ENCODE results near the gene ARHGAP15. TPM values are rescaled to one million over a fixed set of nuclear protein-coding genes. Genes with fewer than 3 reads are reported as not detected.

ARHGAP15 gene
- total RNA-seq, 1 experiment from 2014 or later: not detected

DNA sequence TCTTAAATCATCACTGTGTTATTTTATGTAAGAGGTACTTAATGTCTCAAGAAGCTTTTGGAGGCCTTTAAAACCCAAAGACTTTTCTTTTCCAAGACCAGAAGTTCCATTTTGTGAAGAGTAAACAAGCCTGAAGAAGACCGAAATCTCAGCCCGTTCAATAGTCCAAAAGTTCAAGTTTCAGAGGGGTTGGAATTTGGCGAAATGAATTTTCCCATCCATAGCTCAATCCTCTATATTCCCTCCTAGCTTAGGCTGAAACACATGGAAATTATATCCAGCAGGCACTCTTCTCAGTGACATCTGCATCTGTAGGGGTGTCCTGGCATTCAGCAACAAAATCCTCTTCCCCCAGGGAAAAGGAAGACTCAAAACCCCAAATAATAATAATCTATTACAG lies 344.6 kb downstream of the ARHGAP15 start:
- no peak for DNase-seq
- Histone ChIP-seq H3K27me3 (ENCODE audit: insufficient read depth, low read depth) (no peaks in the 10 kb centered on the region), H3K4me1 (replicated peaks; ENCODE audit: insufficient read depth) (peaks cover 8% of the 10 kb centered on the region), H3K9me3 (ENCODE audit: insufficient read depth, low read depth) (peaks cover 5% of the 10 kb centered on the region; the same call in 1 of the 2 replicates), H3K4me2 (no peak overlapping the region; the same call in 1 of the 2 replicates), H4K20me1 (ENCODE audit: insufficient read depth) (no peaks in the 10 kb centered on the region), H3K79me2 (ENCODE audit: low read depth) (no peaks in the 10 kb centered on the region), H3F3A (ENCODE audit: insufficient read depth, low read depth) (no peaks in the 10 kb centered on the region), H3K36me3 (ENCODE audit: low read depth) (no peaks in the 10 kb centered on the region), H3K4me3 (no peak overlapping the region), H3K9me2 (ENCODE audit: insufficient read depth) (no peaks in the 10 kb centered on the region), H3K27ac (no peak overlapping the region), H2AFZ (no peak overlapping the region)
- BruUV-seq (replicated peaks): no TSS peak
- POLR2A ChIA-PET (ENCODE audit: unreplicated experiment): interaction anchor here (0.5 kb wide), 1 partner anchor 12 kb away, joined by 4 read pairs; no protein-coding TSS in a partner anchor
- CTCF ChIA-PET: no interaction called here
- intact Hi-C loops (cut with micrococcal nuclease; ENCODE audit: unreplicated experiment): no loop called here
- TF ChIP-seq EZH2 (IDR thresholded peaks at IDR 0.05; ENCODE audit: low read depth): no peak
- TF ChIP-seq, protein P1, sequence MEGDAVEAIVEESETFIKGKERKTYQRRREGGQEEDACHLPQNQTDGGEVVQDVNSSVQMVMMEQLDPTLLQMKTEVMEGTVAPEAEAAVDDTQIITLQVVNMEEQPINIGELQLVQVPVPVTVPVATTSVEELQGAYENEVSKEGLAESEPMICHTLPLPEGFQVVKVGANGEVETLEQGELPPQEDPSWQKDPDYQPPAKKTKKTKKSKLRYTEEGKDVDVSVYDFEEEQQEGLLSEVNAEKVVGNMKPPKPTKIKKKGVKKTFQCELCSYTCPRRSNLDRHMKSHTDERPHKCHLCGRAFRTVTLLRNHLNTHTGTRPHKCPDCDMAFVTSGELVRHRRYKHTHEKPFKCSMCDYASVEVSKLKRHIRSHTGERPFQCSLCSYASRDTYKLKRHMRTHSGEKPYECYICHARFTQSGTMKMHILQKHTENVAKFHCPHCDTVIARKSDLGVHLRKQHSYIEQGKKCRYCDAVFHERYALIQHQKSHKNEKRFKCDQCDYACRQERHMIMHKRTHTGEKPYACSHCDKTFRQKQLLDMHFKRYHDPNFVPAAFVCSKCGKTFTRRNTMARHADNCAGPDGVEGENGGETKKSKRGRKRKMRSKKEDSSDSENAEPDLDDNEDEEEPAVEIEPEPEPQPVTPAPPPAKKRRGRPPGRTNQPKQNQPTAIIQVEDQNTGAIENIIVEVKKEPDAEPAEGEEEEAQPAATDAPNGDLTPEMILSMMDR (conservative IDR thresholded peaks at IDR 0.05): no peak

DNA sequence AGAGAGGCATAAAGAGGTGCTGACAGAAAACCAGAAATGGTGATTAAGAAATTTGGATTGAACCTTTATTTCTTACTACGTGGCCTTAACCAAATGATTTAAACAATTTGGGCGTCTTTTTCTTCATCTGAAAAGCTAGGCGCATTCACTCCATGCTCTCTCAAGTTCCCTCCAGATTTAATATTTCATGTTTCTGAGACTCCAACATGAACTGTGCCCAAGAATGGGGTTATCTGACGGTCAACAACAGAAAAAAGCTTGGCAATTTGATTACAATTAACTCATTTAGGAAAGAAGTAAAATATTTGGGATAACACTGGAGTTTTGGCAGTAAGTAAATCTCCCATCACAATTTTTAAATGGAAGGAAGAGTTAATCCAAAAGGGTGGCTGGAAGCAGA lies 345.4 kb downstream of the ARHGAP15 start:
- no TSS peak for BruUV-seq (replicated peaks)
- intact Hi-C loops (cut with micrococcal nuclease; ENCODE audit: unreplicated experiment): no loop called here
- no peak overlapping the region for H3K27ac ChIP-seq

DNA sequence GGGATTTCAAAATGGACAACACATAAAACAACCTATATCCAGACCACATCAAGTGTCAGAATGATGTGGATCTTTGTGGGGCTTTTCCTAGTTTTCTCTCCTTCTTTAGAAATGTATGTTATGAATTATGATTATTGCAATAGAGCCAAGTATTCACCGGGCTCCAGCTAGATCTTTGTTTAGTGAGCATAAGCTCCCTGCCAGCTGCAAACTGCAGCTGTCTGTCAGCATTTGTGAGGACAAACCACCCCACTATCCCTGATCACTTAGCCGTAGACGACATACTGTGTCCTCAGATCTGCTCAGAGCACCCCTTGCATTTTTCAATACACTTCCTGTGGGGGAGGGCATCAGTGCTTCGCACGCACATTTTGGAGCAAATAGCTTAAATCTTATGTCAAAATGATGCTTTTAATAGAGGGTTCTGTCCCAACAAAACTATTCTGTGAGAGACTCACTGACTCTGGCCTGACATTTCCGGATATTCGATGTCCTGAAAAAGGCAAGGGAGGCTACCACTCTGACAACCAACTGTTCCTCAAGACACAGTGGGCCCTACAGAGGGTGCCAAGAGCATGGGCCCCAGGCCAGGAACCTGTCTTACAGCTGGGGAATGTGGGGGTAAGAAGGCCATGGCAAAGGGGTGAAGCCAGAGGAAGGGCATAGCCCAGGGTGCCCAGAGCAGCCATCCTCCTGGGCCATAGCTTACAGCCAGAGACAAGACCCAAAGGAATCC lies 346.0 kb downstream of the ARHGAP15 start:
- H3K27me3 ChIP-seq (ENCODE audit: insufficient read depth, low read depth): no peaks in the 10 kb centered on the region
- BruUV-seq (replicated peaks): no TSS peak
- intact Hi-C loops (cut with micrococcal nuclease; ENCODE audit: unreplicated experiment): no loop called here
- H3K36me3 ChIP-seq (ENCODE audit: low read depth): no peaks in the 10 kb centered on the region
- H3K27ac ChIP-seq: no peak overlapping the region
- peaks cover 5% of the 10 kb centered on the region; the same call in 1 of the 2 replicates for H3K9me3 ChIP-seq (ENCODE audit: insufficient read depth, low read depth)
- no peaks in the 10 kb centered on the region for H4K20me1 ChIP-seq (ENCODE audit: insufficient read depth)
- ChIA-PET POLR2A (ENCODE audit: unreplicated experiment) (interaction anchor here (0.6 kb wide), 1 partner anchor 407 kb away, joined by 8 read pairs; no protein-coding TSS in a partner anchor), CTCF (no interaction called here)
- no peak for DNase-seq
- no peaks in the 10 kb centered on the region for H3K79me2 ChIP-seq (ENCODE audit: low read depth)
- H3F3A ChIP-seq (ENCODE audit: insufficient read depth, low read depth): no peaks in the 10 kb centered on the region
- no peak overlapping the region for H3K4me3 ChIP-seq
- H3K4me2 ChIP-seq: no peak overlapping the region
- peaks cover 8% of the 10 kb centered on the region for H3K4me1 ChIP-seq (replicated peaks; ENCODE audit: insufficient read depth)
- H3K9me2 ChIP-seq (ENCODE audit: insufficient read depth): no peaks in the 10 kb centered on the region
- TF ChIP-seq, protein P1 (conservative IDR thresholded peaks at IDR 0.05): no peak
- no peak for TF ChIP-seq EZH2 (IDR thresholded peaks at IDR 0.05; ENCODE audit: low read depth)
- no peak overlapping the region for H2AFZ ChIP-seq

More for the DNA sequence above, 345.4 kb downstream of the ARHGAP15 start:
- Histone ChIP-seq H2AFZ (no peak overlapping the region), H3K79me2 (ENCODE audit: low read depth) (no peaks in the 10 kb centered on the region), H4K20me1 (ENCODE audit: insufficient read depth) (no peaks in the 10 kb centered on the region), H3K27me3 (ENCODE audit: insufficient read depth, low read depth) (no peaks in the 10 kb centered on the region), H3K4me3 (no peak overlapping the region), H3K9me2 (ENCODE audit: insufficient read depth) (no peaks in the 10 kb centered on the region), H3K36me3 (ENCODE audit: low read depth) (no peaks in the 10 kb centered on the region), H3K9me3 (ENCODE audit: insufficient read depth, low read depth) (peaks cover 5% of the 10 kb centered on the region; the same call in 1 of the 2 replicates), H3K4me1 (replicated peaks; ENCODE audit: insufficient read depth) (peaks cover 8% of the 10 kb centered on the region), H3K4me2 (no peak overlapping the region), H3F3A (ENCODE audit: insufficient read depth, low read depth) (no peaks in the 10 kb centered on the region)
- CTCF ChIA-PET: no interaction called here
- POLR2A ChIA-PET (ENCODE audit: unreplicated experiment): no interaction called here
- no peak for DNase-seq
- TF ChIP-seq EZH2 (IDR thresholded peaks at IDR 0.05; ENCODE audit: low read depth): no peak
- TF ChIP-seq, protein P1 (conservative IDR thresholded peaks at IDR 0.05): no peak
